IMR-90 (cell line): ENCODE data around the gene FBLN1. TPM values are rescaled to one million over a fixed set of nuclear protein-coding genes. Genes with fewer than 3 reads are reported as not detected.

ENCODE experiments used
- ATAC-seq: fragments of 200-7000 bp; cut with Tn5 transposase; 2 replicates; pipeline ENCODE4 v1.9.1; 2020; ENCODE audit warnings: low read depth, mild to moderate bottlenecking, moderate library complexity
- BruUV-seq: library from RNA; stranded (reverse); fragments of 400-500 nt; replicated peaks from 2 replicates; lab custom pipeline; 2021; lab: Mats Ljungman, UMichigan
- CTCF ChIA-PET: fragments of 300-600 bp; formaldehyde crosslinking; extraction: SDS; loops from one replicate; lab custom pipeline; 2021; ENCODE audit warnings: antibody characterized with exemption; lab: Yijun Ruan, JAX
- POLR2A ChIA-PET: fragments of 300-600 bp; sonication (Branson Sonifier 250); formaldehyde crosslinking; loops from one replicate; lab custom pipeline; 2022; ENCODE audit warnings: antibody characterized with exemption; ENCODE audit not compliant: unreplicated experiment; lab: Charles Lee
- DNase-seq: peaks from one replicate; pipeline ENCODE4 v3.0.0; 2013
- H2AFZ ChIP-seq: replicated peaks from 2 replicates; pipeline ENCODE3; 2013; ENCODE audit warnings: low read length, mild to moderate bottlenecking; ENCODE audit not compliant: poor library complexity
- H2AK5ac ChIP-seq: 2 replicates; pipeline ENCODE4 v1.6.1; 2013; ENCODE audit warnings: low read depth, low read length, inconsistent platforms
- H2AK9ac ChIP-seq: replicated peaks from 2 replicates; pipeline ENCODE3; 2013; ENCODE audit warnings: mild to moderate bottlenecking, low read depth, low read length, moderate library complexity; ENCODE audit not compliant: poor library complexity
- H2BK120ac ChIP-seq: 2 replicates; pipeline ENCODE4 v1.6.1; 2013; ENCODE audit warnings: low read depth, low read length, inconsistent platforms
- H2BK15ac ChIP-seq: 3 replicates; pipeline ENCODE4 v1.6.1; 2013; ENCODE audit warnings: low read depth, low read length, inconsistent platforms
- H2BK20ac ChIP-seq: 2 replicates; pipeline ENCODE4 v1.6.1; 2013; ENCODE audit warnings: low read depth, mild to moderate bottlenecking, inconsistent platforms, low read length, moderate library complexity
- H2BK5ac ChIP-seq: 2 replicates; pipeline ENCODE4 v1.6.1; 2013; ENCODE audit warnings: mild to moderate bottlenecking, low read depth, low read length, inconsistent platforms; ENCODE audit not compliant: poor library complexity, severe bottlenecking
- H3K14ac ChIP-seq: replicated peaks from 2 replicates; pipeline ENCODE4 v1.6.1; 2013; ENCODE audit warnings: low read depth, low read length, inconsistent platforms
- H3K18ac ChIP-seq: 2 replicates; pipeline ENCODE4 v1.6.1; 2013; ENCODE audit warnings: low read depth, low read length, control low read depth
- H3K23ac ChIP-seq: 2 replicates; pipeline ENCODE4 v1.6.1; 2013; ENCODE audit warnings: low read depth, low read length, inconsistent platforms
- H3K27ac ChIP-seq: 2 replicates; pipeline ENCODE4 v1.5.1; 2013; ENCODE audit warnings: mild to moderate bottlenecking, control low read depth, low read length; ENCODE audit not compliant: insufficient read depth
- H3K27me3 ChIP-seq: 2 replicates; pipeline ENCODE4 v1.6.1; 2013; ENCODE audit warnings: low read length; ENCODE audit not compliant: control insufficient read depth, insufficient read depth
- H3K36me3 ChIP-seq: 2 replicates; pipeline ENCODE4 v1.6.1; 2013; ENCODE audit warnings: low read length, mixed read lengths; ENCODE audit not compliant: control insufficient read depth, insufficient read depth
- H3K4ac ChIP-seq: 2 replicates; pipeline ENCODE4 v1.6.1; 2013; ENCODE audit warnings: low read depth, low read length, inconsistent platforms
- H3K4me1 ChIP-seq: 2 replicates; pipeline ENCODE4 v1.6.1; 2013; ENCODE audit warnings: low read length, mixed read lengths; ENCODE audit not compliant: control insufficient read depth, insufficient read depth
- H3K4me2 ChIP-seq: 2 replicates; pipeline ENCODE4 v1.6.1; 2013; ENCODE audit warnings: low read depth, mild to moderate bottlenecking, control low read depth, low read length, moderate library complexity
- H3K4me3 ChIP-seq: 2 replicates; pipeline ENCODE4 v1.5.1; 2013; ENCODE audit warnings: low read depth, mild to moderate bottlenecking, control low read depth, low read length, moderate library complexity; ENCODE audit not compliant: insufficient read depth
- H3K56ac ChIP-seq: 2 replicates; pipeline ENCODE4 v1.6.1; 2013; ENCODE audit warnings: low read length, inconsistent platforms; ENCODE audit not compliant: insufficient read depth; ENCODE audit errors: extremely low read depth
- H3K79me1 ChIP-seq, 2 experiments: 2 replicates each; pipeline ENCODE4 v1.6.1; 2013; ENCODE audit warnings: low read length in 2 of 2, inconsistent platforms in 1 of 2, low read depth in 1 of 2
- H3K9ac ChIP-seq: 2 replicates; pipeline ENCODE4 v1.6.1; 2013; ENCODE audit warnings: low read depth, low read length, control low read depth
- H3K9me1 ChIP-seq: 2 replicates; pipeline ENCODE4 v1.6.1; 2013; ENCODE audit warnings: low read length, inconsistent platforms; ENCODE audit not compliant: insufficient read depth
- H3K9me3 ChIP-seq: 2 replicates; pipeline ENCODE4 v1.6.1; 2013; ENCODE audit warnings: low read length; ENCODE audit not compliant: control insufficient read depth, insufficient read depth
- H4K20me1 ChIP-seq: 2 replicates; pipeline ENCODE4 v1.6.1; 2013; ENCODE audit warnings: low read length, inconsistent platforms; ENCODE audit not compliant: insufficient read depth
- H4K5ac ChIP-seq: 2 replicates; pipeline ENCODE4 v1.6.1; 2013; ENCODE audit warnings: mild to moderate bottlenecking, low read depth, low read length, control low read depth
- H4K8ac ChIP-seq, 2 experiments: 2 replicates each; pipeline ENCODE4 v1.6.1; 2013; ENCODE audit warnings: low read depth in 2 of 2, low read length in 2 of 2, control low read depth in 1 of 2, inconsistent platforms in 1 of 2
- H4K91ac ChIP-seq: 2 replicates; pipeline ENCODE4 v1.6.1; 2013; ENCODE audit warnings: low read depth, low read length, inconsistent platforms; ENCODE audit not compliant: insufficient read depth
- BHLHE40 ChIP-seq: fragments of 150-350 bp; IDR thresholded peaks from 2 replicates; pipeline ENCODE4 v1.6.1; 2016; ENCODE audit warnings: mild to moderate bottlenecking, low read depth, low read length
- CHD1 ChIP-seq: IDR thresholded peaks from 2 replicates; pipeline ENCODE4 v1.6.1; 2012; ENCODE audit warnings: low read depth, low read length, improper control_type of control experiment
- ELK1 ChIP-seq: fragments of 150-350 bp; IDR thresholded peaks from 2 replicates; pipeline ENCODE4 v1.6.1; 2016; ENCODE audit warnings: low read depth, mild to moderate bottlenecking, low read length, moderate library complexity, borderline replicate concordance
- FOS ChIP-seq: fragments of 150-350 bp; IDR thresholded peaks from 2 replicates; pipeline ENCODE4 v1.6.1; 2016; ENCODE audit warnings: low read depth, low read length
- MAFK ChIP-seq: IDR thresholded peaks from 2 replicates; pipeline ENCODE4 v1.6.1; 2012; ENCODE audit warnings: low read depth, low read length, improper control_type of control experiment
- MXI1 ChIP-seq: IDR thresholded peaks from 2 replicates; pipeline ENCODE4 v1.6.1; 2012; ENCODE audit warnings: low read depth, mild to moderate bottlenecking, low read length, moderate library complexity, borderline replicate concordance
- NFE2L2 ChIP-seq: fragments of 150-350 bp; IDR thresholded peaks from 2 replicates; pipeline ENCODE4 v1.6.1; 2016; ENCODE audit warnings: low read depth, mild to moderate bottlenecking, low read length
- RAD21 ChIP-seq: IDR thresholded peaks from 2 replicates; pipeline ENCODE4 v1.6.1; 2012; ENCODE audit warnings: low read length, improper control_type of control experiment
- RCOR1 ChIP-seq: IDR thresholded peaks from 2 replicates; pipeline ENCODE4 v1.6.1; 2012; ENCODE audit warnings: mild to moderate bottlenecking, low read length, improper control_type of control experiment; ENCODE audit not compliant: insufficient replicate concordance
- RFX5 ChIP-seq: IDR thresholded peaks from 2 replicates; pipeline ENCODE4 v1.8.0; 2012; ENCODE audit warnings: low read depth, mild to moderate bottlenecking, low read length, moderate library complexity
- WGBS, 2 experiments: methylation state at CpG; one replicate each; pipeline versions ENCODE4 v1.1.5 to v1.1.7; 2013; ENCODE audit warnings: missing lambda C conversion rate in 2 of 2; ENCODE audit not compliant: insufficient read length in 1 of 2; ENCODE audit errors: extremely low coverage in 2 of 2; 5-methylcytosine and 5-hydroxymethylcytosine counted together
- dilution Hi-C: fragments of 300-500 bp; cut with HindIII; formaldehyde crosslinking; loops from one replicate; pipeline ENCODE4 v1.14.3; 2018; ENCODE audit warnings: low sequenced_read_pairs; ENCODE audit not compliant: unreplicated experiment
- in situ Hi-C: fragments of 300-500 bp; cut with MboI; formaldehyde crosslinking; loops from 3 replicates; pipeline ENCODE4 v1.14.3; 2019; ENCODE audit warnings: low sequenced_read_pairs, inconsistent platforms, mixed read lengths
- intact Hi-C: fragments of 100-400 bp; cut with micrococcal nuclease; formaldehyde crosslinking; loops from 2 replicates; pipeline ENCODE4 v1.10.0; 2022
- polyA plus RNA-seq, 3 experiments: library from polyadenylated mRNA; depleted of rRNA; stranded (reverse); fragments of >200 nt; gene quantifications; 2 replicates each; pipeline ENCODE4 v1.2.3, GENCODE V29; 2012; ENCODE audit warnings: low replicate concordance in 1 of 3
- total RNA-seq: library from RNA; depleted of rRNA; stranded (reverse); fragments of >200 nt; gene quantifications from 2 replicates; pipeline ENCODE4 v1.2.3, GENCODE V29; 2012
- TF ChIP-seq, protein P1 (sequence below): conservative IDR thresholded peaks from 2 replicates; pipeline ENCODE4 v1.5.1; 2012; ENCODE audit warnings: mild to moderate bottlenecking, low read depth, low read length, improper control_type of control experiment

FBLN1 gene
- total and polyA plus RNA-seq, 2 of the 4 experiments (the other 2 are of a cell fraction) = 11.3 to 87.9 TPM

DNA sequence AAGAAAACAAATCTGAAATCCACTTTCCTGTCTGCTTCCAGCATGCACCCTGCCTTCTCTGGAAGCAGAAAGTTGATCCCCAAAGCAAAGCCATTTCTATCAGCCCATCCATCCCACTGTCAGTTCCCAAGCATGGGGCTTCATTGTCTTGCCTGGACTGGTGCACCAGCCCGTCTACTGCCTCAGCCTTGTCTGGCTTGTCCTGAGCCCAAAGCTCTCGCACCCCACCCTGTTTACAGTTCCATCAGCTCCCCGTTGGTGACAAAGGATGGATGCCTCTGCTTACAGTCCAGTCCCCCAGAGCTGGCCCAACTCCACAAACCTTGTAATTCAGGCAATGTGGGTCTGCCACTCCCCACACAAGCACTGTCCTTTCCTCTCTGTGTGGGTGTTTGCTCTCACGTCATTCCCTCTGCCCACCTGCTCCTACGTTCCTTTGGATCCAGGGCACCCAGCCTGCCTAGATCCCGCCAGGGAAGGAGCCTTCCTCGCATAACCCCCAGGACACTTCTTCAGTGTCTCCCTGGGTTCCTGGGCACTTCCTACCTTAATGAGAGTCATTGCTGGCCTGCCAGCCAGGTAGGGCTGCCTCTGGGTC is 38.8 kb downstream of the FBLN1 start:
- ChIA-PET CTCF (interaction anchor here (0.6 kb wide), 1 partner anchor 378 kb away, joined by 4 read pairs; the partner anchor contains the start of gene NUP50), POLR2A (no interaction called here)
- H3K4me2 ChIP-seq = no peak overlapping the region
- peaks cover 4% of the 10 kb centered on the region for H4K20me1 ChIP-seq
- no peak for TF ChIP-seq MAFK
- no peak for TF ChIP-seq RAD21
- no peak for TF ChIP-seq BHLHE40
- no peak for TF ChIP-seq MXI1
- TF ChIP-seq NFE2L2 = no peak
- no peak for TF ChIP-seq RCOR1
- no peak for TF ChIP-seq FOS
- no peak for TF ChIP-seq ELK1
- TF ChIP-seq, protein P1, sequence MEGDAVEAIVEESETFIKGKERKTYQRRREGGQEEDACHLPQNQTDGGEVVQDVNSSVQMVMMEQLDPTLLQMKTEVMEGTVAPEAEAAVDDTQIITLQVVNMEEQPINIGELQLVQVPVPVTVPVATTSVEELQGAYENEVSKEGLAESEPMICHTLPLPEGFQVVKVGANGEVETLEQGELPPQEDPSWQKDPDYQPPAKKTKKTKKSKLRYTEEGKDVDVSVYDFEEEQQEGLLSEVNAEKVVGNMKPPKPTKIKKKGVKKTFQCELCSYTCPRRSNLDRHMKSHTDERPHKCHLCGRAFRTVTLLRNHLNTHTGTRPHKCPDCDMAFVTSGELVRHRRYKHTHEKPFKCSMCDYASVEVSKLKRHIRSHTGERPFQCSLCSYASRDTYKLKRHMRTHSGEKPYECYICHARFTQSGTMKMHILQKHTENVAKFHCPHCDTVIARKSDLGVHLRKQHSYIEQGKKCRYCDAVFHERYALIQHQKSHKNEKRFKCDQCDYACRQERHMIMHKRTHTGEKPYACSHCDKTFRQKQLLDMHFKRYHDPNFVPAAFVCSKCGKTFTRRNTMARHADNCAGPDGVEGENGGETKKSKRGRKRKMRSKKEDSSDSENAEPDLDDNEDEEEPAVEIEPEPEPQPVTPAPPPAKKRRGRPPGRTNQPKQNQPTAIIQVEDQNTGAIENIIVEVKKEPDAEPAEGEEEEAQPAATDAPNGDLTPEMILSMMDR = no peak
- no peak for TF ChIP-seq CHD1
- TF ChIP-seq RFX5 = no peak
- H2BK15ac ChIP-seq = no peak overlapping the region
- H2AFZ ChIP-seq = no peak overlapping the region
- H3K4me1 ChIP-seq = peaks cover 18% of the 10 kb centered on the region
- H3K14ac ChIP-seq = 0 out of 2 replicates have a peak overlapping the region, but pooled peaks have one; percentile 3
- no peak overlapping the region for H4K5ac ChIP-seq
- peaks cover 72% of the 10 kb centered on the region for H3K36me3 ChIP-seq
- intact Hi-C loops = no loop called here
- H3K27ac ChIP-seq = no peak overlapping the region
- no peak overlapping the region for H3K4me3 ChIP-seq
- H3K9ac ChIP-seq = no peak overlapping the region
- H2AK5ac ChIP-seq = no peak overlapping the region
- H3K23ac ChIP-seq = no peak overlapping the region
- H3K56ac ChIP-seq = no peak overlapping the region
- H3K4ac ChIP-seq = no peak overlapping the region
- DNase-seq = no peak
- peaks cover 21% of the 10 kb centered on the region; the same call in 1 of the 2 replicates for H3K9me1 ChIP-seq
- H4K8ac ChIP-seq = no peak overlapping the region
- no peak overlapping the region for H2BK20ac ChIP-seq
- no TSS peak for BruUV-seq
- H3K27me3 ChIP-seq = no peaks in the 10 kb centered on the region
- H3K9me3 ChIP-seq = no peaks in the 10 kb centered on the region
- H3K18ac ChIP-seq = no peak overlapping the region
- dilution Hi-C loops = no loop called here
- no peak overlapping the region for H2BK5ac ChIP-seq
- no peak for ATAC-seq
- no peak overlapping the region for H4K91ac ChIP-seq
- 100% methylated on average over 1 of the region's 7 CpGs; no CpG with 5 or more reads in 1 of the 2 experiments for WGBS, 2 experiments
- no peak overlapping the region for H2BK120ac ChIP-seq
- peaks cover 0 to 20% of the 10 kb centered on the region in 2 experiments; a peak in 2 of 4 replicates for H3K79me1 ChIP-seq
- in situ Hi-C loops = no loop called here
- no peak overlapping the region for H2AK9ac ChIP-seq
